SK-N-SH (cell line): Measurements from ENCODE around the gene MBOAT2. TPM values are rescaled to one million over a fixed set of nuclear protein-coding genes. Genes with fewer than 3 reads are reported as not detected.

Source experiments
- CTCF ChIA-PET: fragments of 300-600, 350-600 bp; formaldehyde crosslinking; extraction: SDS; loops from one replicate; lab custom pipeline; 2021; lab: Yijun Ruan, JAX
- POLR2A ChIA-PET: fragments of 350-600 bp; sonication (Branson Sonifier 250); formaldehyde crosslinking; extraction: SDS; loops from one replicate; lab custom pipeline; 2020; ENCODE audit warnings: antibody characterized with exemption, inconsistent platforms; lab: Yijun Ruan, JAX
- DNase-seq: peaks from one replicate; pipeline ENCODE4 v3.0.0; 2012
- H2AFZ ChIP-seq: fragments of 200-600 bp; sonication (generic); 2 replicates; pipeline ENCODE4 v1.8.1; 2016; ENCODE audit warnings: antibody characterized with exemption, mild to moderate bottlenecking, low read depth
- H3F3A ChIP-seq: fragments of 200-600 bp; sonication (generic); replicated peaks from 2 replicates; pipeline ENCODE3; 2016; ENCODE audit warnings: antibody characterized with exemption, mild to moderate bottlenecking; ENCODE audit not compliant: insufficient read depth
- H3K27ac ChIP-seq, 2 experiments: fragments of 200-500 bp in 1 of 2; fragments of 200-600 bp in 1 of 2; sonication (Bioruptor generic) in 1 of 2; sonication (generic), shearing (Covaris generic) in 1 of 2; 2 replicates each; pipeline versions ENCODE4 v1.5.1 to v1.6.1; 2014 to 2016; ENCODE audit warnings: low read depth in 2 of 2, inconsistent platforms in 1 of 2, low read length in 1 of 2, mild to moderate bottlenecking in 1 of 2, mixed read lengths in 1 of 2
- H3K27me3 ChIP-seq: fragments of 200-600 bp; sonication (generic), shearing (Covaris generic); 2 replicates; pipeline ENCODE4 v1.6.1; 2016; ENCODE audit warnings: mixed run types; ENCODE audit not compliant: insufficient read depth
- H3K36me3 ChIP-seq, 2 experiments: fragments of 200-500 bp in 1 of 2; fragments of 200-600 bp in 1 of 2; sonication (Bioruptor generic) in 1 of 2; sonication (generic) in 1 of 2; replicated peaks in 1 of 2; 2 replicates each; pipeline versions ENCODE3 to v1.5.1; 2014 to 2016; ENCODE audit warnings: low read length in 1 of 2, mild to moderate bottlenecking in 1 of 2; ENCODE audit not compliant: insufficient read depth in 2 of 2, control insufficient read depth in 1 of 2
- H3K4me1 ChIP-seq, 2 experiments: fragments of 200-500 bp in 1 of 2; fragments of 200-600 bp in 1 of 2; sonication (Bioruptor generic) in 1 of 2; sonication (generic), shearing (Covaris generic) in 1 of 2; 2 replicates each; pipeline versions ENCODE4 v1.5.1 to v1.6.1; 2014 to 2016; ENCODE audit warnings: low read depth in 1 of 2, low read length in 1 of 2, mixed run types in 1 of 2; ENCODE audit not compliant: insufficient read depth in 2 of 2, control insufficient read depth in 1 of 2
- H3K4me2 ChIP-seq: fragments of 200-600 bp; sonication (generic), shearing (Covaris generic); 2 replicates; pipeline ENCODE4 v1.6.1; 2017; ENCODE audit warnings: mixed run types
- H3K4me3 ChIP-seq, 2 experiments: fragments of 200-500 bp in 1 of 2; fragments of 200-600 bp in 1 of 2; sonication (Bioruptor generic) in 1 of 2; sonication (generic), shearing (Covaris generic) in 1 of 2; 2 replicates each; pipeline versions ENCODE4 v1.5.1 to v1.8.1; 2014 to 2016; ENCODE audit warnings: low read depth in 2 of 2, inconsistent platforms in 1 of 2, low read length in 1 of 2, mild to moderate bottlenecking in 1 of 2, mixed read lengths in 1 of 2, moderate library complexity in 1 of 2
- H3K79me2 ChIP-seq: fragments of 200-600 bp; sonication (generic); 2 replicates; pipeline ENCODE4 v1.8.1; 2017; ENCODE audit warnings: mild to moderate bottlenecking; ENCODE audit not compliant: insufficient read depth
- H3K9ac ChIP-seq: fragments of 200-600 bp; sonication (generic); 2 replicates; pipeline ENCODE4 v1.6.1; 2017; ENCODE audit warnings: mixed run types
- H3K9me2 ChIP-seq: fragments of 200-600 bp; sonication (generic); 2 replicates; pipeline ENCODE4 v1.6.1; 2017; ENCODE audit warnings: mixed run types
- H3K9me3 ChIP-seq: fragments of 200-600 bp; sonication (generic); 2 replicates; pipeline ENCODE4 v1.6.1; 2017; ENCODE audit warnings: mixed run types, mild to moderate bottlenecking, moderate library complexity
- H4K20me1 ChIP-seq: fragments of 200-600 bp; sonication (generic); 2 replicates; pipeline ENCODE4 v1.6.1; 2017; ENCODE audit warnings: mild to moderate bottlenecking, mixed run types; ENCODE audit not compliant: insufficient read depth
- CHD2 ChIP-seq: fragments of 150-350 bp; IDR thresholded peaks from 2 replicates; pipeline ENCODE4 v1.6.1; 2018; ENCODE audit warnings: low read length; ENCODE audit not compliant: partially characterized antibody
- ELF1 ChIP-seq: IDR thresholded peaks from 2 replicates; pipeline ENCODE4 v1.4.0; 2012
- EP300 ChIP-seq, 2 experiments: IDR thresholded peaks; 2 replicates each; pipeline versions ENCODE4 v1.4.0 to v1.6.1; 2012; ENCODE audit warnings: borderline replicate concordance in 1 of 2, low read depth in 1 of 2, low read length in 1 of 2
- EZH2phosphoT487 ChIP-seq: fragments of 200-600 bp; sonication (generic); IDR thresholded peaks from 2 replicates; pipeline ENCODE4 v1.6.1; 2017; ENCODE audit warnings: low read depth, mixed run types, mild to moderate bottlenecking, antibody characterized with exemption, moderate library complexity, borderline replicate concordance
- FOSL2 ChIP-seq: IDR thresholded peaks from 2 replicates; pipeline ENCODE4 v1.4.0; 2012; ENCODE audit warnings: low read depth, mild to moderate bottlenecking, moderate library complexity, borderline replicate concordance
- FOXJ3 ChIP-seq: sonication (generic); formaldehyde crosslinking; IDR thresholded peaks from 2 replicates; pipeline ENCODE4 v1.5.1; 2020; ENCODE audit warnings: mild to moderate bottlenecking, missing genetic modification reagents
- GATA2 ChIP-seq: sonication (generic); formaldehyde crosslinking; IDR thresholded peaks from 2 replicates; pipeline ENCODE4 v1.5.0; 2020; ENCODE audit warnings: mild to moderate bottlenecking, missing genetic modification reagents
- MEF2A ChIP-seq: IDR thresholded peaks from 2 replicates; pipeline ENCODE4 v1.4.0; 2012; ENCODE audit warnings: low read depth, borderline replicate concordance
- MXI1 ChIP-seq: IDR thresholded peaks from 2 replicates; pipeline ENCODE4 v1.6.1; 2012; ENCODE audit warnings: mild to moderate bottlenecking, low read depth, low read length, improper control_type of control experiment
- NFIC ChIP-seq: IDR thresholded peaks from 2 replicates; pipeline ENCODE4 v1.4.0; 2012; ENCODE audit warnings: borderline replicate concordance
- POLR2AphosphoS5 ChIP-seq: IDR thresholded peaks from 2 replicates; pipeline ENCODE4 v1.6.1; 2012; ENCODE audit warnings: low read depth, low read length
- RAD21 ChIP-seq: IDR thresholded peaks from 2 replicates; pipeline ENCODE4 v1.6.1; 2012; ENCODE audit warnings: mild to moderate bottlenecking, low read length
- RCOR1 ChIP-seq: fragments of 150-350 bp; IDR thresholded peaks from 2 replicates; pipeline ENCODE4 v1.6.1; 2017; ENCODE audit warnings: antibody characterized with exemption, low read length
- RFX5 ChIP-seq: IDR thresholded peaks from 2 replicates; pipeline ENCODE4 v1.6.1; 2012; ENCODE audit warnings: mild to moderate bottlenecking, improper control_type of control experiment, low read length
- TAF1 ChIP-seq: IDR thresholded peaks from 2 replicates; pipeline ENCODE4 v1.6.1; 2012; ENCODE audit warnings: low read depth, mild to moderate bottlenecking, low read length, moderate library complexity, borderline replicate concordance
- TCF12 ChIP-seq: IDR thresholded peaks from 2 replicates; pipeline ENCODE4 v1.4.0; 2012
- TEAD4 ChIP-seq: IDR thresholded peaks from 2 replicates; pipeline ENCODE4 v1.4.0; 2012; ENCODE audit warnings: mild to moderate bottlenecking, borderline replicate concordance; ENCODE audit not compliant: insufficient read depth
- YY1 ChIP-seq: IDR thresholded peaks from 2 replicates; pipeline ENCODE4 v1.4.0; 2012; ENCODE audit warnings: low read depth, mild to moderate bottlenecking
- WGBS: methylation state at CpG from one replicate; pipeline ENCODE4 v1.1.6; 2017; ENCODE audit warnings: low lambda C conversion rate; 5-methylcytosine and 5-hydroxymethylcytosine counted together
- polyA plus RNA-seq, 3 experiments: library from polyadenylated mRNA; depleted of rRNA; stranded (reverse); fragments of >200 nt; gene quantifications; 2 replicates each; pipeline ENCODE4 v1.2.3, GENCODE V29; 2012
- TF ChIP-seq, protein P1 (sequence below): IDR thresholded peaks from 2 replicates; pipeline ENCODE4 v1.6.1; 2012; ENCODE audit warnings: mild to moderate bottlenecking, low read depth, low read length, moderate library complexity
- TF ChIP-seq, protein P2 (sequence below): IDR thresholded peaks from 2 replicates; pipeline ENCODE4 v1.4.0; 2012; ENCODE audit warnings: low read depth
- TF ChIP-seq, protein P3 (sequence below): fragments of 150-350 bp; IDR thresholded peaks from 2 replicates; pipeline ENCODE4 v1.6.1; 2016; ENCODE audit warnings: mild to moderate bottlenecking, low read depth, low read length
- TF ChIP-seq, protein P4 (sequence below): fragments of 150-350 bp; IDR thresholded peaks from 2 replicates; pipeline ENCODE4 v1.6.1; 2017; ENCODE audit warnings: antibody characterized with exemption, low read length, low read depth, borderline replicate concordance

Gene MBOAT2
- polyA plus RNA-seq, 1 of the 3 experiments (the other 2 are of a cell fraction): 33.9 TPM

DNA sequence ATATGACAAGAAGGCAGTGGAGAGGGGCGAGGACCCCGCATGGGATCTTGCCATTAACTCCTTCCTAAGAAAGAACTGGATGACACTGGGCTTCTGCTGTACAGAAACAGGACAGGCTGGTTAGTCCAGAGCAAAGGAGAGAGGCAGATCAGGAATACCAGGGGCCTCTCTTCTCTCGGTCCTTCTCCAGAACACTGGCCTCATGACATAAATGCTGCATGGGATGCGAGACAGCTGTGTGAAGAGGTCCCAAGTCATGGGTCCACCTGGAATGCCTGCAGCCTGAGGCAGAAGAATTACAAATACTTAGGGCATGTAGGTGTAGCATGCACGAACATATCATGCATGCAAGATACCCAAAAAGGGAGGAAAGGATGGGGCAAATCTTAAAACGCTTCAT is 9.1 kb downstream of the MBOAT2 start (continued):
- TF ChIP-seq, protein P1, sequence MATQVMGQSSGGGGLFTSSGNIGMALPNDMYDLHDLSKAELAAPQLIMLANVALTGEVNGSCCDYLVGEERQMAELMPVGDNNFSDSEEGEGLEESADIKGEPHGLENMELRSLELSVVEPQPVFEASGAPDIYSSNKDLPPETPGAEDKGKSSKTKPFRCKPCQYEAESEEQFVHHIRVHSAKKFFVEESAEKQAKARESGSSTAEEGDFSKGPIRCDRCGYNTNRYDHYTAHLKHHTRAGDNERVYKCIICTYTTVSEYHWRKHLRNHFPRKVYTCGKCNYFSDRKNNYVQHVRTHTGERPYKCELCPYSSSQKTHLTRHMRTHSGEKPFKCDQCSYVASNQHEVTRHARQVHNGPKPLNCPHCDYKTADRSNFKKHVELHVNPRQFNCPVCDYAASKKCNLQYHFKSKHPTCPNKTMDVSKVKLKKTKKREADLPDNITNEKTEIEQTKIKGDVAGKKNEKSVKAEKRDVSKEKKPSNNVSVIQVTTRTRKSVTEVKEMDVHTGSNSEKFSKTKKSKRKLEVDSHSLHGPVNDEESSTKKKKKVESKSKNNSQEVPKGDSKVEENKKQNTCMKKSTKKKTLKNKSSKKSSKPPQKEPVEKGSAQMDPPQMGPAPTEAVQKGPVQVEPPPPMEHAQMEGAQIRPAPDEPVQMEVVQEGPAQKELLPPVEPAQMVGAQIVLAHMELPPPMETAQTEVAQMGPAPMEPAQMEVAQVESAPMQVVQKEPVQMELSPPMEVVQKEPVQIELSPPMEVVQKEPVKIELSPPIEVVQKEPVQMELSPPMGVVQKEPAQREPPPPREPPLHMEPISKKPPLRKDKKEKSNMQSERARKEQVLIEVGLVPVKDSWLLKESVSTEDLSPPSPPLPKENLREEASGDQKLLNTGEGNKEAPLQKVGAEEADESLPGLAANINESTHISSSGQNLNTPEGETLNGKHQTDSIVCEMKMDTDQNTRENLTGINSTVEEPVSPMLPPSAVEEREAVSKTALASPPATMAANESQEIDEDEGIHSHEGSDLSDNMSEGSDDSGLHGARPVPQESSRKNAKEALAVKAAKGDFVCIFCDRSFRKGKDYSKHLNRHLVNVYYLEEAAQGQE: no peak
- no peak for TF ChIP-seq FOXJ3
- TF ChIP-seq YY1: no peak
- TF ChIP-seq, protein P2, sequence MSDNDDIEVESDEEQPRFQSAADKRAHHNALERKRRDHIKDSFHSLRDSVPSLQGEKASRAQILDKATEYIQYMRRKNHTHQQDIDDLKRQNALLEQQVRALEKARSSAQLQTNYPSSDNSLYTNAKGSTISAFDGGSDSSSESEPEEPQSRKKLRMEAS: no peak
- no peak for TF ChIP-seq TCF12
- no peak for TF ChIP-seq EP300 (IDR thresholded peaks at IDR 0.05; ENCODE audit: borderline replicate concordance in 1 of 2, low read depth in 1 of 2, low read length in 1 of 2)

DNA sequence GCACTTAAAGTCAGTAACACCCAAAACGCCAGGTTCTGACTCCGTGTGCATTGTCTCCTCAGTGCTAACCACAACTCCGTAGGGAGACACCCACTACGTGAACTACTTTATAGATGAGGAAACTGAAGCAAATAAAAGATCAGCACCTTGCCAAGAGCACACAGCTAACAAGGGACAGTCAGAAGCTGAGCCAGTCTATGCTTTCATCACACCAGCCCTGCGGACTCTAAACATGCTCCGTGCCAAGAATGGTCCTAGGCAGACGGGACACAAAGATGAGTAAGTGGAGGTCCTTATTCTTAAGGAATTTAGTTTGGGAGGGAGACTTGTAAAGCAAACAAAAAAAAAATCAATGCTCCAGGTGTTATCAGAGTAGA is 9.6 kb downstream of the MBOAT2 start:
- H3K4me1 ChIP-seq: peaks cover 0 to 18% of the 10 kb centered on the region in 2 experiments; a peak in 3 of 4 replicates
- ChIA-PET CTCF (interaction anchor here (1.5 to 1.6 kb wide), 2 partner anchors 10 to 121 kb away, joined by 3 to 4 read pairs; partner anchors contain the start of gene MBOAT2), POLR2A (no interaction called here)
- H3K9me2 ChIP-seq: no peaks in the 10 kb centered on the region
- H3K4me3 ChIP-seq: no peak overlapping the region
- no peaks in the 10 kb centered on the region for H3K27me3 ChIP-seq
- H3K36me3 ChIP-seq: no peaks in the 10 kb centered on the region
- 92% methylated on average over 7 of the region's 7 CpGs for WGBS
- H3K9me3 ChIP-seq: no peaks in the 10 kb centered on the region
- H3K79me2 ChIP-seq: peaks cover 98% of the 10 kb centered on the region
- H3K9ac ChIP-seq: no peak overlapping the region
- no peak overlapping the region for H3K27ac ChIP-seq
- no peak overlapping the region for H3K4me2 ChIP-seq
- H2AFZ ChIP-seq: no peak overlapping the region
- peaks cover 42% of the 10 kb centered on the region for H4K20me1 ChIP-seq
- DNase-seq: no peak
- no peak for TF ChIP-seq RFX5
- no peak for TF ChIP-seq NFIC
- no peak for TF ChIP-seq CHD2
- no peak for TF ChIP-seq ELF1
- TF ChIP-seq, protein P1: no peak
- TF ChIP-seq, protein P3, sequence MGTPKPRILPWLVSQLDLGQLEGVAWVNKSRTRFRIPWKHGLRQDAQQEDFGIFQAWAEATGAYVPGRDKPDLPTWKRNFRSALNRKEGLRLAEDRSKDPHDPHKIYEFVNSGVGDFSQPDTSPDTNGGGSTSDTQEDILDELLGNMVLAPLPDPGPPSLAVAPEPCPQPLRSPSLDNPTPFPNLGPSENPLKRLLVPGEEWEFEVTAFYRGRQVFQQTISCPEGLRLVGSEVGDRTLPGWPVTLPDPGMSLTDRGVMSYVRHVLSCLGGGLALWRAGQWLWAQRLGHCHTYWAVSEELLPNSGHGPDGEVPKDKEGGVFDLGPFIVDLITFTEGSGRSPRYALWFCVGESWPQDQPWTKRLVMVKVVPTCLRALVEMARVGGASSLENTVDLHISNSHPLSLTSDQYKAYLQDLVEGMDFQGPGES: no peak
- no peak for TF ChIP-seq RCOR1
- no peak for TF ChIP-seq TAF1
- TF ChIP-seq, protein P4, sequence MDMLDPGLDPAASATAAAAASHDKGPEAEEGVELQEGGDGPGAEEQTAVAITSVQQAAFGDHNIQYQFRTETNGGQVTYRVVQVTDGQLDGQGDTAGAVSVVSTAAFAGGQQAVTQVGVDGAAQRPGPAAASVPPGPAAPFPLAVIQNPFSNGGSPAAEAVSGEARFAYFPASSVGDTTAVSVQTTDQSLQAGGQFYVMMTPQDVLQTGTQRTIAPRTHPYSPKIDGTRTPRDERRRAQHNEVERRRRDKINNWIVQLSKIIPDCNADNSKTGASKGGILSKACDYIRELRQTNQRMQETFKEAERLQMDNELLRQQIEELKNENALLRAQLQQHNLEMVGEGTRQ: no peak
- TF ChIP-seq MXI1: no peak
- TF ChIP-seq EP300 (IDR thresholded peaks at IDR 0.05; ENCODE audit: borderline replicate concordance in 1 of 2, low read depth in 1 of 2, low read length in 1 of 2): no peak
- TF ChIP-seq RAD21: no peak
- TF ChIP-seq MEF2A: no peak
- TF ChIP-seq POLR2AphosphoS5: no peak
- no peak for TF ChIP-seq FOXJ3
- no peak for TF ChIP-seq EZH2phosphoT487
- TF ChIP-seq TEAD4: no peak
- TF ChIP-seq FOSL2: no peak
- TF ChIP-seq GATA2 (CRISPR knock-in tag): no peak
- TF ChIP-seq, protein P2: no peak
- no peaks in the 10 kb centered on the region for H3F3A ChIP-seq
